Duodenal mucosa (tissue), 2 donors: ENCODE measurements around the gene PRMT2.

Experiments
- H3K27ac ChIP-seq: one replicate; pipeline ENCODE4 v1.7.0; 2013; ENCODE audit warnings: low read depth, low read length
- H3K27me3 ChIP-seq, 2 donors: one replicate each; pipeline ENCODE4 v1.7.0; 2013; ENCODE audit warnings: low read length in 2 of 2, control low read depth in 1 of 2; ENCODE audit not compliant: insufficient read depth in 2 of 2, control insufficient read depth in 1 of 2
- H3K36me3 ChIP-seq, 2 donors: one replicate each; pipeline ENCODE4 v1.7.0; 2013; ENCODE audit warnings: low read length in 2 of 2, control low read depth in 1 of 2; ENCODE audit not compliant: insufficient read depth in 2 of 2, control insufficient read depth in 1 of 2
- H3K4me1 ChIP-seq, 2 donors: one replicate each; pipeline ENCODE4 v1.7.0; 2013; ENCODE audit warnings: low read length in 2 of 2, control low read depth in 1 of 2; ENCODE audit not compliant: insufficient read depth in 2 of 2, control insufficient read depth in 1 of 2
- H3K4me3 ChIP-seq, 2 donors: one replicate each; pipeline ENCODE4 v1.7.0; 2013; ENCODE audit warnings: low read length in 2 of 2, low read depth in 1 of 2
- H3K9ac ChIP-seq, 2 donors: one replicate each; pipeline ENCODE4 v1.7.0; 2013; ENCODE audit warnings: low read length in 2 of 2, low read depth in 1 of 2
- H3K9me3 ChIP-seq, 2 donors: one replicate each; pipeline ENCODE4 v1.7.0; 2013; ENCODE audit warnings: low read length in 2 of 2, control low read depth in 1 of 2; ENCODE audit not compliant: control insufficient read depth in 1 of 2

The PRMT2 gene

GRCh38 chr21:46655230-46655629, 19.8 kb downstream of the PRMT2 start:
- Histone ChIP-seq H3K9me3 (peaks cover 2 to 12% of the 10 kb centered on the region in 2 donors), H3K27me3 (no peaks in the 10 kb centered on the region), H3K9ac (no peak overlapping the region), H3K36me3 (peaks cover 53 to 68% of the 10 kb centered on the region in 2 donors), H3K27ac (no peak overlapping the region), H3K4me3 (no peak overlapping the region), H3K4me1 (no peaks in the 10 kb centered on the region)

GRCh38 chr21:46656820-46657219, 21.3 kb downstream of the PRMT2 start:
- peaks cover 2 to 12% of the 10 kb centered on the region in 2 donors for H3K9me3 ChIP-seq
- no peaks in the 10 kb centered on the region for H3K27me3 ChIP-seq
- H3K4me1 ChIP-seq = no peaks in the 10 kb centered on the region
- H3K36me3 ChIP-seq = peaks cover 43 to 52% of the 10 kb centered on the region in 2 donors
- no peak overlapping the region for H3K27ac ChIP-seq
- H3K4me3 ChIP-seq = no peak overlapping the region
- H3K9ac ChIP-seq = no peak overlapping the region

- H3K9me3 ChIP-seq = peaks cover 0 to 2% of the 10 kb centered on the region in 2 donors
- peaks cover 20 to 37% of the 10 kb centered on the region in 2 donors for H3K36me3 ChIP-seq
Observed at GRCh38 chr21:46660505-46660904, 25.0 kb downstream of the PRMT2 start.

GRCh38 chr21:46661211-46661625, 25.7 kb downstream of the PRMT2 start:
- Histone ChIP-seq H3K27ac (no peak overlapping the region), H3K4me3 (no peak overlapping the region), H3K27me3 (no peaks in the 10 kb centered on the region), H3K9ac (no peak overlapping the region), H3K9me3 (no peaks in the 10 kb centered on the region), H3K36me3 (peaks cover 17 to 34% of the 10 kb centered on the region in 2 donors), H3K4me1 (no peaks in the 10 kb centered on the region)

More at GRCh38 chr21:46660505-46660904, 25.0 kb downstream of the PRMT2 start:
- Histone ChIP-seq H3K4me3 (no peak overlapping the region), H3K9ac (no peak overlapping the region), H3K27me3 (no peaks in the 10 kb centered on the region), H3K4me1 (no peaks in the 10 kb centered on the region), H3K27ac (no peak overlapping the region)

GRCh38 chr21:46661642-46662366, 26.3 kb downstream of the PRMT2 start:
- Histone ChIP-seq H3K36me3 (peaks cover 17 to 34% of the 10 kb centered on the region in 2 donors), H3K27ac (no peak overlapping the region), H3K4me3 (no peak overlapping the region), H3K27me3 (no peaks in the 10 kb centered on the region), H3K4me1 (peaks cover 0 to under 1% of the 10 kb centered on the region in 2 donors), H3K9me3 (no peaks in the 10 kb centered on the region), H3K9ac (no peak overlapping the region)

- no peak overlapping the region for H3K9ac ChIP-seq
- H3K4me1 ChIP-seq = peaks cover 0 to 6% of the 10 kb centered on the region in 2 donors
- H3K27ac ChIP-seq = no peak overlapping the region
- no peaks in the 10 kb centered on the region for H3K27me3 ChIP-seq
- H3K9me3 ChIP-seq = no peaks in the 10 kb centered on the region
- peaks cover 17 to 34% of the 10 kb centered on the region in 2 donors for H3K36me3 ChIP-seq
- H3K4me3 ChIP-seq = no peak overlapping the region
Observed at GRCh38 chr21:46662367-46662654, 26.8 kb downstream of the PRMT2 start.

- Histone ChIP-seq H3K4me3 (no peak overlapping the region), H3K36me3 (peaks cover 17 to 33% of the 10 kb centered on the region in 2 donors), H3K9ac (no peak overlapping the region), H3K9me3 (no peaks in the 10 kb centered on the region), H3K27me3 (peaks cover 0 to 2% of the 10 kb centered on the region in 2 donors), H3K4me1 (peaks cover 0 to 11% of the 10 kb centered on the region in 2 donors), H3K27ac (no peak overlapping the region)
Observed at GRCh38 chr21:46662765-46663500, 27.5 kb downstream of the PRMT2 start.

- Histone ChIP-seq H3K9ac (no peak overlapping the region), H3K4me1 (peaks cover 0 to 16% of the 10 kb centered on the region in 2 donors), H3K9me3 (no peaks in the 10 kb centered on the region), H3K4me3 (no peak overlapping the region), H3K27me3 (peaks cover 0 to 5% of the 10 kb centered on the region in 2 donors), H3K27ac (no peak overlapping the region), H3K36me3 (peaks cover 11 to 26% of the 10 kb centered on the region in 2 donors)
Observed at GRCh38 chr21:46663754-46664153, 28.3 kb downstream of the PRMT2 start.

- H3K27ac ChIP-seq = no peak overlapping the region
- no peak overlapping the region for H3K4me3 ChIP-seq
- peaks cover 0 to 16% of the 10 kb centered on the region in 2 donors for H3K4me1 ChIP-seq
- H3K36me3 ChIP-seq = peaks cover 7 to 21% of the 10 kb centered on the region in 2 donors
- no peaks in the 10 kb centered on the region for H3K9me3 ChIP-seq
- H3K9ac ChIP-seq = no peak overlapping the region
- H3K27me3 ChIP-seq = peaks cover 0 to 5% of the 10 kb centered on the region in 2 donors
Observed at GRCh38 chr21:46664316-46664995, 29.0 kb downstream of the PRMT2 start.

- no peak overlapping the region for H3K27ac ChIP-seq
Observed at GRCh38 chr21:46665566-46665965, 30.1 kb downstream of the PRMT2 start.

More at GRCh38 chr21:46665566-46665965, 30.1 kb downstream of the PRMT2 start:
- no peak overlapping the region for H3K4me3 ChIP-seq
- H3K27me3 ChIP-seq = peaks cover 0 to 5% of the 10 kb centered on the region in 2 donors
- H3K36me3 ChIP-seq = peaks cover 7 to 21% of the 10 kb centered on the region in 2 donors
- no peaks in the 10 kb centered on the region for H3K9me3 ChIP-seq
- peaks cover 0 to 16% of the 10 kb centered on the region in 2 donors for H3K4me1 ChIP-seq
- H3K9ac ChIP-seq = no peak overlapping the region
